ENCODE measurements around the gene PTPRCAP. TPM values are rescaled to one million over a fixed set of nuclear protein-coding genes. Genes with fewer than 3 reads are reported as not detected.
A peak's percentile ranks its signal among the peaks of the same experiment; 100 is the strongest.

The PTPRCAP gene
- total and polyA plus RNA-seq, 2 experiments from 2014 or later = 3.3 to 3.5 TPM

GRCh38 chr11:67464411-67465188 lies 27.1 kb upstream of the PTPRCAP start:
- Histone ChIP-seq H2AFZ (peak overlapping the region; percentile 84), H3K27me3 (ENCODE audit: insufficient read depth) (no peaks in the 10 kb centered on the region), H3F3A (replicated peaks; ENCODE audit: low read depth) (no peaks in the 10 kb centered on the region), H3K4me3 (peak overlapping the region; percentile 93), H3K27ac (ENCODE audit: low read depth) (peak overlapping the region; percentile 84; the same call in 1 of the 2 replicates), H3K79me2 (replicated peaks; ENCODE audit: insufficient read depth) (peaks cover 9% of the 10 kb centered on the region; the same call in 1 of the 2 replicates), H3K4me2 (peak overlapping the region; percentile 94), H3K4me1 (ENCODE audit: insufficient read depth) (peaks cover 13% of the 10 kb centered on the region; the same call in 1 of the 2 replicates), H3K36me3 (ENCODE audit: insufficient read depth) (no peaks in the 10 kb centered on the region), H3K9me2 (ENCODE audit: insufficient read depth) (no peaks in the 10 kb centered on the region), H4K20me1 (replicated peaks; ENCODE audit: insufficient read depth) (no peaks in the 10 kb centered on the region)
- TF ChIP-seq JUNB (IDR thresholded peaks at IDR 0.05; ENCODE audit: unreplicated experiment) (no peak), CTCF (conservative IDR thresholded peaks at IDR 0.05; ENCODE audit: low read depth in 2 of 2) (no peak), ETS1 (IDR thresholded peaks at IDR 0.05) (no peak), POLR2AphosphoS5 (IDR thresholded peaks at IDR 0.05; ENCODE audit: low read depth) (peak; percentile 93)
- H3K36me3 Mint-ChIP-seq (ENCODE audit: low read depth) = no peaks in the 10 kb centered on the region; the same call in 2 of the 3 replicates
- H3K4me1 Mint-ChIP-seq = peaks cover 15% of the 10 kb centered on the region; the same call in 2 of the 3 replicates
- peaks cover 17% of the 10 kb centered on the region for H3K27me3 Mint-ChIP-seq (ENCODE audit: insufficient read depth, low read depth, poor library complexity)
- peak; percentile 93 for DNase-seq (ENCODE audit: low spot score)
- H3K4me3 Mint-ChIP-seq = peak overlapping the region; percentile 85
- peak; percentile 70 for ATAC-seq
- H3K9me3 Mint-ChIP-seq = no peaks in the 10 kb centered on the region
- peak overlapping the region; percentile 83 for H3K27ac Mint-ChIP-seq

- peak overlapping the region; percentile 93 for H3K4me3 ChIP-seq
- H3K79me2 ChIP-seq (replicated peaks; ENCODE audit: insufficient read depth) = peaks cover 9% of the 10 kb centered on the region; the same call in 1 of the 2 replicates
- H3K36me3 ChIP-seq (ENCODE audit: insufficient read depth) = no peaks in the 10 kb centered on the region
- no peak overlapping the region for H3K27ac ChIP-seq (ENCODE audit: low read depth)
- Mint-ChIP-seq H3K27me3 (ENCODE audit: insufficient read depth, low read depth, poor library complexity) (peaks cover 15% of the 10 kb centered on the region), H3K36me3 (ENCODE audit: low read depth) (no peaks in the 10 kb centered on the region; the same call in 2 of the 3 replicates), H3K9me3 (no peaks in the 10 kb centered on the region), H3K4me1 (peaks cover 15% of the 10 kb centered on the region; the same call in 2 of the 3 replicates), H3K27ac (peak overlapping the region; percentile 83; the same call in 1 of the 2 replicates), H3K4me3 (peak overlapping the region; percentile 85)
- ATAC-seq (no peak), DNase-seq (ENCODE audit: low spot score) (no peak)
- H4K20me1 ChIP-seq (replicated peaks; ENCODE audit: insufficient read depth) = no peaks in the 10 kb centered on the region
- H3K9me2 ChIP-seq (ENCODE audit: insufficient read depth) = no peaks in the 10 kb centered on the region
- H3K27me3 ChIP-seq (ENCODE audit: insufficient read depth) = no peaks in the 10 kb centered on the region
- H3F3A ChIP-seq (replicated peaks; ENCODE audit: low read depth) = no peaks in the 10 kb centered on the region
- H3K4me2 ChIP-seq = peak overlapping the region; percentile 78
- peaks cover 13% of the 10 kb centered on the region; the same call in 1 of the 2 replicates for H3K4me1 ChIP-seq (ENCODE audit: insufficient read depth)
- H2AFZ ChIP-seq = peak overlapping the region; percentile 84
- TF ChIP-seq NANOG (IDR thresholded peaks at IDR 0.05; ENCODE audit: borderline replicate concordance) = no peak
- no peak for TF ChIP-seq REST (IDR thresholded peaks at IDR 0.05; ENCODE audit: unreplicated experiment)
- TF ChIP-seq JUNB (IDR thresholded peaks at IDR 0.05; ENCODE audit: unreplicated experiment) = no peak
- no peak for TF ChIP-seq CREB1 (CRISPR knock-in tag; IDR thresholded peaks at IDR 0.05; ENCODE audit: low read depth)
- no peak for TF ChIP-seq EZH2phosphoT487 (IDR thresholded peaks at IDR 0.05; ENCODE audit: unreplicated experiment)
- no peak for TF ChIP-seq ZNF331 (CRISPR knock-in tag; IDR thresholded peaks at IDR 0.05; ENCODE audit: low read depth)
- TF ChIP-seq ETS1 (IDR thresholded peaks at IDR 0.05) = no peak
- TF ChIP-seq POLR2AphosphoS5 (IDR thresholded peaks at IDR 0.05; ENCODE audit: low read depth) = no peak
- TF ChIP-seq STAT1 (IDR thresholded peaks at IDR 0.05; ENCODE audit: unreplicated experiment) = no peak
- no peak for TF ChIP-seq CTCF (conservative IDR thresholded peaks at IDR 0.05; ENCODE audit: low read depth in 2 of 2)
- no peak for TF ChIP-seq ZNF114 (CRISPR knock-in tag; IDR thresholded peaks at IDR 0.05)
These were observed 26.4 kb upstream of the PTPRCAP start for GRCh38 chr11:67463680-67464410.
